ENCODE data around the gene PPM1B.
"Not testable (repeated sequence)": the region's sequence is repeated elsewhere in the genome, so short reads cannot be mapped to it uniquely, and the experiment has no call there.

PPM1B gene

GRCh38 chr2:44254023-44254422 lies 85.3 kb downstream of the PPM1B start:
- H3K27ac ChIP-seq, result no peak overlapping the region

DNA sequence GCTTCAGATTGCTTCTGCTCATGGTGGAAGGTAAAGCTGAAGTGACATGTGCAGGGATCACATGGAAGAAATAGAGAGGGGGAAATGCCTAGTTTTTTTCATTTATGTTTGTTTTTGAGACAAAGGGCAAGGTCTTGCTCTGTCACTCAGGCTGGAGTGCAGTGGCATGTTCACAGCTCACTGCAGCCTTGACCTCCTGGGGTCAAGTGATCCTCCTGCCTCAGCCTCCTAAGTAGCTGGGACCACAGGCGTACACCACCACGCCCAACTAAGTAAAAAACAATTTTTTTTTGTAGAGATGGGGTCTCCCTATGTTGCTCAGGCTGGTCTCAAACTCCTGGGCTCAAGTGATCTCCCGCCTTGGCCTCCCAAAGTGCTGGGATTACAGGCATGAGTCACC lies 87.0 kb downstream of the PPM1B start:
- not testable (repeated sequence) for H3K27ac ChIP-seq; H3K27me3 ChIP-seq; H3K4me1 ChIP-seq (ENCODE audit: control insufficient read depth in 1 of 2, insufficient read depth in 1 of 2, low read depth in 1 of 2, low read length in 1 of 2); H3K4me3 ChIP-seq (ENCODE audit: low read depth in 1 of 2, low read length in 1 of 2); H3K36me3 ChIP-seq; H3K9me3 ChIP-seq

More at GRCh38 chr2:44254023-44254422, 85.3 kb downstream of the PPM1B start:
- H3K27me3 ChIP-seq, result no peaks in the 10 kb centered on the region
- no peaks in the 10 kb centered on the region for H3K36me3 ChIP-seq
- no peak overlapping the region for H3K4me3 ChIP-seq (ENCODE audit: low read depth in 1 of 2, low read length in 1 of 2)
- no peaks in the 10 kb centered on the region for H3K9me3 ChIP-seq
- TF ChIP-seq, protein P1, sequence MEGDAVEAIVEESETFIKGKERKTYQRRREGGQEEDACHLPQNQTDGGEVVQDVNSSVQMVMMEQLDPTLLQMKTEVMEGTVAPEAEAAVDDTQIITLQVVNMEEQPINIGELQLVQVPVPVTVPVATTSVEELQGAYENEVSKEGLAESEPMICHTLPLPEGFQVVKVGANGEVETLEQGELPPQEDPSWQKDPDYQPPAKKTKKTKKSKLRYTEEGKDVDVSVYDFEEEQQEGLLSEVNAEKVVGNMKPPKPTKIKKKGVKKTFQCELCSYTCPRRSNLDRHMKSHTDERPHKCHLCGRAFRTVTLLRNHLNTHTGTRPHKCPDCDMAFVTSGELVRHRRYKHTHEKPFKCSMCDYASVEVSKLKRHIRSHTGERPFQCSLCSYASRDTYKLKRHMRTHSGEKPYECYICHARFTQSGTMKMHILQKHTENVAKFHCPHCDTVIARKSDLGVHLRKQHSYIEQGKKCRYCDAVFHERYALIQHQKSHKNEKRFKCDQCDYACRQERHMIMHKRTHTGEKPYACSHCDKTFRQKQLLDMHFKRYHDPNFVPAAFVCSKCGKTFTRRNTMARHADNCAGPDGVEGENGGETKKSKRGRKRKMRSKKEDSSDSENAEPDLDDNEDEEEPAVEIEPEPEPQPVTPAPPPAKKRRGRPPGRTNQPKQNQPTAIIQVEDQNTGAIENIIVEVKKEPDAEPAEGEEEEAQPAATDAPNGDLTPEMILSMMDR (IDR thresholded peaks at IDR 0.05), result no peak
- H3K4me1 ChIP-seq (ENCODE audit: control insufficient read depth in 1 of 2, insufficient read depth in 1 of 2, low read depth in 1 of 2, low read length in 1 of 2), result peaks cover 4 to 5% of the 10 kb centered on the region in 2 experiments

DNA sequence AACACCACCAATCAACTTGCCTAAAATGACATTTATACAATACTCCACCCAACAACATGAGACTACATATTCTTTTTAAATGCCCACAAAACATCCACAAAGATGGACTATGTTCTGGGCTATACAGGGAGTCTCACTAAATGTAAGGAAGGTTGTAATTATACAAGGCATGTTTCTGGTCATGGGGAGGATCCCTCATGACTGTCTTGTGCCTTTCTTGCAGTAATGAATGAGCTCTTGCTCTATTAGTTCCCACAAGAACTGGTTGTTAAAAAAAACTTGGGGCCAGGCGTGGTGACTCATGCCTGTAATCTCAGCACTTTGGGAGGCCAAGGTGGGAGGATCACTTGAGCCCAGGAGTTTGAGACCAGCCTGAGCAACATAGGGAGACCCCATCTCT lies 89.1 kb downstream of the PPM1B start:
- H3K27me3 ChIP-seq; H3K27ac ChIP-seq; H3K9me3 ChIP-seq; H3K4me3 ChIP-seq (ENCODE audit: low read depth in 1 of 2, low read length in 1 of 2); H3K36me3 ChIP-seq; H3K4me1 ChIP-seq (ENCODE audit: control insufficient read depth in 1 of 2, insufficient read depth in 1 of 2, low read depth in 1 of 2, low read length in 1 of 2): not testable (repeated sequence)

DNA sequence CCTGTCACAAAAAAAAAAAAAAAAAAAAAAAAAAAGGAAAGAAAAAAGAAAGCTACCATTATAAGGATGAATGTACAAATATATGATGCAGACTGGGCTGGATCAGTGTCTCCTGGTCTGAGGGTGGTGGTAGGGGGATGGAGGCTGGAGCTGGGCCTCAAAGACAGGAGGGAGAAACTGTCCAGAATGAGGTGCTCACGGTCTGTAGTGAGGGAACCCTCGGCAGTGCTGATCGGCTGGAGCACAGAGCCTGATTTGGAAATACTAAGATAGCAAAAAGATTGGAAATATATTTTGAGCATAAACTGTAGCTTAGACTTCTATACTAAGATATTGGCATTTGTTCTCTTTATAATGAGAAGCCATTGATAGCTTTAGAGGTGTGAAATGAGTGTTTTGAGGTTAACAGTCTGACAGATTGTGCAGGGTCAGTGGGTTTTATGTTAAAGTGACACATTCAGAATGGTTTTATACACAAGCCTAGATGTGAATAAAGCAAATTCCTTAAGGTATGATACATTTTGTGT lies 98.7 kb downstream of the PPM1B start:
- Histone ChIP-seq H3K36me3 (no peaks in the 10 kb centered on the region), H3K27me3 (no peaks in the 10 kb centered on the region), H3K4me1 (ENCODE audit: control insufficient read depth in 1 of 2, insufficient read depth in 1 of 2, low read depth in 1 of 2, low read length in 1 of 2) (no peaks in the 10 kb centered on the region), H3K4me3 (ENCODE audit: low read depth in 1 of 2, low read length in 1 of 2) (no peak overlapping the region), H3K9me3 (no peaks in the 10 kb centered on the region), H3K27ac (no peak overlapping the region)
- TF ChIP-seq, protein P1 (IDR thresholded peaks at IDR 0.05), result no peak

- Histone ChIP-seq H3K36me3 (no peaks in the 10 kb centered on the region), H3K27me3 (no peaks in the 10 kb centered on the region), H3K4me1 (ENCODE audit: control insufficient read depth in 1 of 2, insufficient read depth in 1 of 2, low read depth in 1 of 2, low read length in 1 of 2) (peaks cover 0 to under 1% of the 10 kb centered on the region in 2 experiments), H3K9me3 (no peaks in the 10 kb centered on the region), H3K4me3 (ENCODE audit: low read depth in 1 of 2, low read length in 1 of 2) (no peak overlapping the region), H3K27ac (no peak overlapping the region)
- TF ChIP-seq, protein P1 (IDR thresholded peaks at IDR 0.05), result no peak
Measured at GRCh38 chr2:44267796-44268648, 99.3 kb downstream of the PPM1B start.

DNA sequence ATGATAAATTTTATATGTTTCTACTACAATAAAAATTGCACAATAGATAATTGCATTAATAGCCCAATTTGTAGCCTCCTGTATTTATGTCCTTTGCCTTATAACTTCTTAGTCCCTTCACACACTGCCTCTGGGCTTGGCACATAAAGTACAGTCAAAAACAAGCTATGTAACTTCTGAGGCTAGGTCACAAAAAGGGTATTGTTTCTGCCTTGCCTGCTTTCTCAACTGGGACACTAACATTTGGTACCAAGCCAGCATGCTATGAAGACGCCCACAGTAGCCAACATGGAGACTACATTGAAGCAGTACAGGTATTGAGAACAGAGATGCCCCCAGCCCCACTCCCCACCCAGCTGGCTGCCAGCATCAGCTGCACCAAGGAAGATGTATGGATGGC lies 101.2 kb downstream of the PPM1B start:
- H3K4me3 ChIP-seq (ENCODE audit: low read depth in 1 of 2, low read length in 1 of 2), result no peak overlapping the region
- no peak overlapping the region for H3K27ac ChIP-seq
- H3K36me3 ChIP-seq, result no peaks in the 10 kb centered on the region
- no peaks in the 10 kb centered on the region for H3K27me3 ChIP-seq
- TF ChIP-seq, protein P1 (IDR thresholded peaks at IDR 0.05), result no peak
- H3K4me1 ChIP-seq (ENCODE audit: control insufficient read depth in 1 of 2, insufficient read depth in 1 of 2, low read depth in 1 of 2, low read length in 1 of 2), result peaks cover 7 to 9% of the 10 kb centered on the region in 2 experiments
- no peaks in the 10 kb centered on the region for H3K9me3 ChIP-seq

Data from neutrophil (primary cell).